ENCODE results near the gene BMP6.

Gene BMP6

DNA sequence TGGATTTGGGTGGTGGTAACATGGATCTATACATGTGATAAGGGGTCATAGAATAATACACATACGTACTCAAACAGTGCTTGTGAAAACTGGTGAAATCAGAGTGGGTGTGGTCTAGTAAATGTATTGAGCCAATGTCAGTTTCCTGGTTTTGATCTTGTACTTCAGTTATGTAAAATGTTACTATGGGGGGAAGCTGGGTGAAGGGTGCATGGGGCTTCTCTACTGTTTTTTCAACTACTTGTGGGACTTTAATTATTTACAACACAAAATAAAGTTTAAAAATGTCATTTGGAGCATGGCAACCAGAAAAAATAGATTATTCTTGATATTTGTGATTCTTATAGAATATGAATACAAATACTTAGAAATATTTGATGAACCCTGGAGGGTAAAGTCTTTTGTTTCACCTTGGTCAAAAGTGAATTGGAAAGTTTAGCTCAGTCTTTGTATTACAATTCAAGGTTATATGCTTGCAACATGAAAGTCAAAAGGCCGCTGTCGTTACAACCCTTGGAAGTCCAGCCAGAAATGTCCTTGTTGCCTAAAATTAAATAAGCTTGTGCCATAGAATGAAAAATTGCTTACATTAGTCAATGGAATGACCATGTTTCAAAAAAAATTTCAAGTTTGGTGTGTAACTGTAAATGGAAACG is 110.6 kb downstream of the BMP6 start:
- DNase-seq = no peak

DNA sequence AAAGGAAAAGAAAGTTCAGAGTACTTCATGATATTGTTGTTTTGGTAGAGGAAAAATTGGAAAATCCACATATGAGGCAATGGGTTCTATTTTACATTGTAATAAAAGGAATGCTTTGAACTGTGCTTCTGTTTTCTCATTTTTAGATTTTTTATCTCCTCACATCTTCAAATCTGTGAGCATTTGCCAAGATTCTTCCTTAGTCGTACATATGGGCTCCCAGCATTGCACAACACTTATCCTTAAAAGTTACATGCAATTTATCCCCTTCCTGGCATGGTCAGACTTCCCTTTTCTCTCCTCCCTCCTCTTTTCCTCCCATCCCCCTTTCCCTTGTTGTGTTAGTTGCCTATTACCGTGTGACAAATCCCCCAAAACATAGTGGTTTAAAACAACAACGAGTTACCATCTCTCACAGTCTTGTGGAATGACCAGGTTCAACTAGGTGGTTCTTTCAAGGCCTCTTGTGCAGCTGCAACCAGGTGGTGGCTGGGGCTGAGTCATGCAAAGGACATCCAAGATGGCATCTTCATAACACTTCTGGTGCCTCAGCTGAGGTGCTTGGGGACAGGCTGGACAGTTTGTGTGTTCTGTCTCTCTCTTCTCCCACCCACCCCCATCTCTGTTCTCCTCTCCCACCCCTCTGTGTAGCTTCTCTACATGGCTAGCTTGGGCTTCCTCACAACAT is 116.0 kb downstream of the BMP6 start:
- no peak for DNase-seq

GRCh38 chr6:7846966-7847818 is 121.3 kb downstream of the BMP6 start:
- DNase-seq = no peak

DNA sequence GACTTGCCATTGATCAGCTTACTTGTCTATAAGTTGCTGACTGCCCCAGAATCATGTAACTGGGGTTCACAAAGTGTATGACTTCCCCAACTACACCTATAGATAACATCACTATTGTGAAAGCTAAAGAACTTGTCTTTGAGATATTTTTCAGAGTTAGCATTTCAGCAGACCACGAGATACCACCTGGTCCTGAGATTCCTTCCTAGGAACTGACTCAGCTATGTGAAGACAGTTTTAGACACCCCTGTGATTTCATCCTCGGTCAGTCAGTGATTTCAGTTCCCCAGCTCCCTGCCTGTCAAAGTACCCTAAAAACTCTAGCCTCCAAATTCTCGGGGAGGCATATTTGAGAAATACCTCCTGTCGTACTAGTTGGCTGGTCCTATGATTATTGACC is 122.3 kb downstream of the BMP6 start:
- no peak for DNase-seq

GRCh38 chr6:7851780-7852179 is 125.9 kb downstream of the BMP6 start:
- no peak for DNase-seq

DNA sequence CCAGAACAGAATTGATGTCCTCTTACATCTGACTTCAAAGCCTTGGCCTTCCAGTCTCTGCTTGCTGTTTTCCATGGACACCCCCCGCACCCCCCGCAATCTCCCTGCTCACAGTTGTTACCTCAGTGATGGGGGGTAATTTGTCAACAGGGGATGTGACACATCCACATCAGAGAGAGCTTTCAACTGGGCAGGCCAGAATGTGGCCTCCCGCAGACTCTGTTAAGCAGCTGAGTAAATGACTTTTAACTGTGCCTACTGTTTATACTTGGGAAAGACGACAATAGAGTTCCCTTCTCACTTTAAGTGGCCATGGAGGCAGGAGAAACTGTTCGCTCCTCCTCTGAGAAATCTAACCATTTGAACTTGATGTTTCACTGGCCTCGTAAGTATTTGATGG is 133.7 kb downstream of the BMP6 start:
- no peak for DNase-seq

- DNase-seq = no peak
Observed at GRCh38 chr6:7865781-7866180, 139.9 kb downstream of the BMP6 start.

DNA sequence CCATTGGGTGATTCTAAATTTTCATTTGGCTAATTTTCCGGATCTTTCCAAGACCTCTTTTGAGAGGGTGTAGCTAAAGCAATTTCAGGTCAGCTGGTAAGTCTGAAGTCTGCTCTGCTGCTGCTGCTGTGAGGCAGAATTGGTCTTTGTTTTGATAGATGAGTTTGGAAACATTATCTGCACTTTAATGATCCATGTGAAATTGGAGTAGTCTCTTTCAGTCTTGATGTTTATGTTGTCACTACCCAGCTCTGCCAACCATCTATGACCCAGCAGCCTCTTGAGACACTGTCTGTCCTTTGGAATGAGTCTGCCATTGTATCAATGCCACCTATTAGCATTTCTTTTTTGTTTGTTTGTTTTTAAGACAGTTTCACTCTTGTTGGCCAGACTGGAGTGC is 140.6 kb downstream of the BMP6 start:
- no peak for DNase-seq

DNA sequence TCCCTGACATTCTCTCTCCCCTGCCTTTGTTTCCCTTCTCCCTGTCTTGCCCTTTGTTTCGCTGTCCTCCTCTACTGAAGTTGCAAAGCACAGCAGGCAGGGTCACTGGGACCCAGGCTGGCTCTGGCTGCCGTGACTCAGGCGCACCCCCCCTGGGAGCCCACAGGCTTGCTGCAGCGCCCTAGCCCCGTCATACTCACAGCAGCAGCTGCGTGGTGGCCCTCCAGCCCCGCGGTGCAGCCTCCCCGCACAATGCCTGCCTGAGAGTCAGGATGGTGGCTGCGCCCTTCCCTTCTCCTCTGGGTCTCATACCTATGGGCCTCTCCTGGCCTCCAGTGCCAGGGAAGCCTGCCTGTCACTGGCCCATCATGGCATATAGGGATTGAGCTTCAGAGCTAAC is 143.0 kb downstream of the BMP6 start:
- no peak for DNase-seq

- no peak for DNase-seq
Observed at GRCh38 chr6:7878401-7878964, 152.6 kb downstream of the BMP6 start.

- no peak for DNase-seq
Observed at GRCh38 chr6:7879043-7879442, 153.1 kb downstream of the BMP6 start.

DNA sequence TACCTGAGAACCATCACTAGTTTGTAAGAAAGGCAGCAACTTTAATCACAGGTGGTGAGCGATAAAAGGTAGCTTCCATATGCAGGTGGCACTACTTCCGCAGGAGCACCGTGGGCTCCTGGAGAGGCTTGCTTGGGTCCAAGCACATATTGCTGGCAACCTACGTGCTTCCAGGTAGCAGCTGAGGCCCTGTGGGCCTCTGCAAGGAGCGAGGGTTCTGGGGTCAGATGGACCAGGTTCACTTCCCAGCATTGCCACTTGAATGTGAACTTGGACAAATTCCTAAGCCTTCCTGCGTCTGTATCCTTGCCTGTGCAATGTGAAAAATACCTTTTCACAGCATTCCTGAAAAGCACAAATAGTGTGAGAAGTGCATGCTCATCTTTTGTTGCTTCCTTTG is 153.7 kb downstream of the BMP6 start:
- no peak for DNase-seq

DNA sequence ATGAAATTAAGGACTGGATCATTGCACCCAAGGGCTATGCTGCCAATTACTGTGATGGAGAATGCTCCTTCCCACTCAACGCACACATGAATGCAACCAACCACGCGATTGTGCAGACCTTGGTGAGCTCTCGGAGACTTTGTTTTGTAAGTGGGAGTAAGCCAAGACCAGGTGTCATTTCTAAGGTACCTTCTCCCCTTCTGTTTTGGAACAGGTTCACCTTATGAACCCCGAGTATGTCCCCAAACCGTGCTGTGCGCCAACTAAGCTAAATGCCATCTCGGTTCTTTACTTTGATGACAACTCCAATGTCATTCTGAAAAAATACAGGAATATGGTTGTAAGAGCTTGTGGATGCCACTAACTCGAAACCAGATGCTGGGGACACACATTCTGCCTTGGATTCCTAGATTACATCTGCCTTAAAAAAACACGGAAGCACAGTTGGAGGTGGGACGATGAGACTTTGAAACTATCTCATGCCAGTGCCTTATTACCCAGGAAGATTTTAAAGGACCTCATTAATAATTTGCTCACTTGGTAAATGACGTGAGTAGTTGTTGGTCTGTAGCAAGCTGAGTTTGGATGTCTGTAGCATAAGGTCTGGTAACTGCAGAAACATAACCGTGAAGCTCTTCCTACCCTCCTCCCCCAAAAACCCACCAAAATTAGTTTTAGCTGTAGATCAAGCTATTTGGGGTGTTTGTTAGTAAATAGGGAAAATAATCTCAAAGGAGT is 154.2 kb downstream of the BMP6 start:
- no peak for DNase-seq

DNA sequence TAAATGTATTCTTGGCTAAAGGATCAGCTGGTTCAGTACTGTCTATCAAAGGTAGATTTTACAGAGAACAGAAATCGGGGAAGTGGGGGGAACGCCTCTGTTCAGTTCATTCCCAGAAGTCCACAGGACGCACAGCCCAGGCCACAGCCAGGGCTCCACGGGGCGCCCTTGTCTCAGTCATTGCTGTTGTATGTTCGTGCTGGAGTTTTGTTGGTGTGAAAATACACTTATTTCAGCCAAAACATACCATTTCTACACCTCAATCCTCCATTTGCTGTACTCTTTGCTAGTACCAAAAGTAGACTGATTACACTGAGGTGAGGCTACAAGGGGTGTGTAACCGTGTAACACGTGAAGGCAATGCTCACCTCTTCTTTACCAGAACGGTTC is 154.8 kb downstream of the BMP6 start:
- no peak for DNase-seq

DNA sequence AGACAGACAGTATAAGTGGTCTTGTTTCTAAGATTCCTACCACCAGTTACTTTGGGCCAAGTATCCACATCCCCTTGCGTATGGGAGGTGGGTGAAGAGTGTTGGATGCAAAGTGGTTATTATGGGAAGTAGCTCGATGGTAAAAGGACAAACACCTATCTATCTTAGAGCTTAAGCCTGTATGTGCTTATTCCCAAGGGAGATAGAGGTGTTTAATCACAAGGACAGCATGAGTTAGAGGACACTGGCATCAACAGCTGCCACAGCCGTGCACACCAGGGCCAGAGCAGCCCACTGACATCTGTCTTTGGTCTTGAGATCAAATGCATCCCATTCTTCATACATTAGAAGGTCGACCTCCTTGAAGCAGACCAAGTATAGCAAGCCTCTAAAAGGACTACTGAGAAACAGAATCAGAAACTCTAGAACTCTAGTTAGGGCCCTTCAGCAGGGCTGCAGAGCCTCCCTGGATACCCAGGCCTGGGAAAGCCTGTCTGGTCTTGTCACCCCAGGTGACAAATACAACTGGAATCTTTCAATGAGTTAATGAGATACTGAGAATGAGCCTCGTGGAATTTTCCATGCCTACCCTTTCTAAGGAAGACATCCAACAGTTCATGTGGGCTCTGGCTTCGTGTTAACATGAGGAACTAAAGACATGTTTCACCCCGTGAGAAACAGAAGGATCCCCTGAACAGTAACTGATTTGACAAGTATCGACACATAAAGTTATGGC is 156.0 kb downstream of the BMP6 start:
- DNase-seq = no peak

- DNase-seq = no peak
Observed at GRCh38 chr6:7882505-7883257, 156.8 kb downstream of the BMP6 start.

- no peak for DNase-seq
Observed at GRCh38 chr6:7883381-7883780, 157.5 kb downstream of the BMP6 start.

DNA sequence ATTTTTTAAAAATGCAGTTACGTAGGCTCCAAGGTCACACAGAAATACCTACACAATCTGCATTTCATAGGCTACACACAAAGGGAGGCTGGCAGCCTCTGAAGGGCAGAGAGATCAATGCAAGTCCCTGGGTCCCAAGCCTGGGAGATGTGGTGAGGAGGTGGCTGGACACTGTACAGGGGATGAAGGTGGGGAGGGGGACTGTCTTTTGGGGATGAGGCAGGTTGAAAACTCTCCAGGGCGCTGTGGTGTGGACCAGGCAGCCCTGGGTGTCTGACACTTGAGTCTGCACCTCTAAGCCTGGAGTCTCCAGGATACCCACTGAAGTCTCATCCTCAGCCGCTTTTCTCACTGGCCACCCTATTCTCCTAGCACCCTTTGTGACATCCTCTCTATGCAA is 160.2 kb downstream of the BMP6 start:
- no peak for DNase-seq

DNA sequence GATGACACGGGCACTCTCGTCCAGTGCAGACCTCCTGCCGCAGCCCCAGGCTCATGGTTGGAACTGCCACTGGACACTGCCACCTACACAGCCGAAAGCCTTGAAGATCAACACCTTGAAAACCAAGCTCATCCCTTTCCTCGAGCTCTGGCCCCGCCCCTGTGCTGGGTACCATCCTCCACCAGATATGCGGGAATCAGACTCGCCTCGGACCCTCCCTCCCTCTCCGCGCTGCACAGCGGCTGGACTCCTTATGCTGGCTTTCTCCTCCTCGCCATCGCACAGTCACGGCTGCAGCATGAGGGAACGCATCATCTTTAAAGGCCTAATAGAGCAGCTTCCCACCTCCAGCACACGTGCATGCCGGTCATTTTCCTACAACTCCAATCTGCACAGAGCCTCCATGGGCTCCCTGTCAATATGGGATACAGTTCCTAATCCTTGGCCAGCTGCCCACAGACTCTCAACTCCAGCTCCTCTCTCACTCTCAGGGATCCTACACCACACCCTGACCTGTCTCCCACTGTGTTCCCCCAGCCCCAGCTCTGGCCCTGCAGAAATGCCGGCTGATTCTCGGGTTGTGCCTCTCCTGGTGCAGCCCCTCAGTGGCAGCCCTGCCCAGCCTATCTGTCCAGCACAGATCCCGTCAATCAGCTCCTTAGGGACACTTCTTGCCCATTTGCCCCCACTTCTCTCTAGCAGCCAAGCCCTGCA is 161.5 kb downstream of the BMP6 start:
- no peak for DNase-seq

- no peak for DNase-seq
Observed at GRCh38 chr6:7888587-7889357, 162.9 kb downstream of the BMP6 start.
